Nephron (organoid): ENCODE results near the gene PTCH2.
A peak's percentile ranks its signal among the peaks of the same experiment; 100 is the strongest.
"Not testable (repeated sequence)": the region's sequence is repeated elsewhere in the genome, so short reads cannot be mapped to it uniquely, and the experiment has no call there.

Experiments used
- H3K27ac Mint-ChIP-seq, 3 experiments: 2 replicates each; pipeline ENCODE4 v1.8.0; 2020; ENCODE audit warnings: mixed read lengths in 3 of 3, mild to moderate bottlenecking in 2 of 3, moderate library complexity in 1 of 3
- H3K27me3 Mint-ChIP-seq: 2 replicates; pipeline ENCODE4 v1.8.0; 2021; ENCODE audit warnings: low read depth, mild to moderate bottlenecking, moderate library complexity, mixed read lengths
- H3K36me3 Mint-ChIP-seq: 2 replicates; pipeline ENCODE4 v1.8.0; 2020; ENCODE audit warnings: low read depth, mixed read lengths
- H3K4me1 Mint-ChIP-seq: 2 replicates; pipeline ENCODE4 v1.8.0; 2020; ENCODE audit warnings: mixed read lengths
- H3K4me3 Mint-ChIP-seq, 3 experiments: 2 replicates each; pipeline ENCODE4 v1.8.0; 2020; ENCODE audit warnings: mild to moderate bottlenecking in 3 of 3, mixed read lengths in 3 of 3, moderate library complexity in 2 of 3
- H3K9me3 Mint-ChIP-seq: 2 replicates; pipeline ENCODE4 v1.8.0; 2020; ENCODE audit warnings: mixed read lengths
- CTCF ChIP-seq, 3 experiments: fragments of 200-600 bp; sonication (generic); IDR thresholded peaks; one replicate each; pipeline ENCODE4 v1.5.0; 2021; ENCODE audit warnings: antibody characterized with exemption in 3 of 3; ENCODE audit not compliant: unreplicated experiment in 3 of 3

The PTCH2 gene

GRCh38 chr1:44802306-44803061, 40.6 kb downstream of the PTCH2 start:
- Mint-ChIP-seq H3K27ac (peak overlapping the region; percentile 66 to 79 (median 70)), H3K4me3 (peak overlapping the region; percentile 53 to 90 (median 78)), H3K4me1 (peaks cover 35% of the 10 kb centered on the region), H3K36me3 (peaks cover 23% of the 10 kb centered on the region), H3K9me3 (no peaks in the 10 kb centered on the region), H3K27me3 (no peaks in the 10 kb centered on the region)
- no peak for TF ChIP-seq CTCF (IDR thresholded peaks at IDR 0.05; ENCODE audit: unreplicated experiment in 3 of 3)

GRCh38 chr1:44801491-44802305, 41.4 kb downstream of the PTCH2 start:
- peaks cover 17% of the 10 kb centered on the region for H3K36me3 Mint-ChIP-seq
- peak overlapping the region; percentile 77 to 90 (median 78) for H3K4me3 Mint-ChIP-seq
- H3K9me3 Mint-ChIP-seq, result no peaks in the 10 kb centered on the region
- H3K27ac Mint-ChIP-seq, result peak overlapping the region; percentile 41 to 79 (median 48)
- H3K4me1 Mint-ChIP-seq, result peaks cover 27% of the 10 kb centered on the region
- no peak for TF ChIP-seq CTCF (IDR thresholded peaks at IDR 0.05; ENCODE audit: unreplicated experiment in 3 of 3)
- H3K27me3 Mint-ChIP-seq, result no peaks in the 10 kb centered on the region

- no peaks in the 10 kb centered on the region for H3K27me3 Mint-ChIP-seq
- peaks cover 12% of the 10 kb centered on the region for H3K36me3 Mint-ChIP-seq
- H3K4me1 Mint-ChIP-seq, result peaks cover 26% of the 10 kb centered on the region
- peak within 1 kb of the TSS; percentile 90 to 99 (median 97) for H3K27ac Mint-ChIP-seq
- peak; percentile 88 to 95 (median 93) for TF ChIP-seq CTCF (IDR thresholded peaks at IDR 0.05; ENCODE audit: unreplicated experiment in 3 of 3)
- no peaks in the 10 kb centered on the region for H3K9me3 Mint-ChIP-seq
- peak within 1 kb of the TSS; percentile 94 to 99 (median 97) for H3K4me3 Mint-ChIP-seq
These were observed 43.1 kb downstream of the PTCH2 start, which contains the start of gene PLK3 for GRCh38 chr1:44799770-44800584. PLK3 (plus strand) TSS chr1:44800377; CDS start chr1:44800464, 87 bp downstream.

GRCh38 chr1:44798481-44799365, 44.3 kb downstream of the PTCH2 start:
- peaks cover 12% of the 10 kb centered on the region for H3K36me3 Mint-ChIP-seq
- H3K4me3 Mint-ChIP-seq, result peak overlapping the region; percentile 94 to 99 (median 97)
- TF ChIP-seq CTCF (IDR thresholded peaks at IDR 0.05; ENCODE audit: unreplicated experiment in 3 of 3), result no peak

GRCh38 chr1:44797886-44798285, 45.2 kb downstream of the PTCH2 start:
- not testable (repeated sequence) for H3K27ac Mint-ChIP-seq, H3K9me3 Mint-ChIP-seq, H3K27me3 Mint-ChIP-seq, H3K4me3 Mint-ChIP-seq, H3K36me3 Mint-ChIP-seq
- peaks cover 27% of the 10 kb centered on the region for H3K4me1 Mint-ChIP-seq

More at GRCh38 chr1:44798481-44799365, 44.3 kb downstream of the PTCH2 start:
- H3K27me3 Mint-ChIP-seq, result no peaks in the 10 kb centered on the region
- H3K4me1 Mint-ChIP-seq, result peaks cover 27% of the 10 kb centered on the region
- no peaks in the 10 kb centered on the region for H3K9me3 Mint-ChIP-seq
- peak overlapping the region; percentile 50 to 97 (median 90) for H3K27ac Mint-ChIP-seq
